Activated CD4-positive, alpha-beta T cell treated with anti-CD3 and anti-CD28 coated beads for 48 hours (primary cell): ENCODE results near the gene LARGE1.

Source experiments
- DNase-seq: peaks from one replicate; pipeline ENCODE4 v3.0.0-alpha.2; 2020

The LARGE1 gene

GRCh38 chr22:33329398-33329797, 590.9 kb downstream of the LARGE1 start:
- no peak for DNase-seq

- peak; percentile 15 for DNase-seq
Measured at GRCh38 chr22:33328789-33329296, 591.4 kb downstream of the LARGE1 start.

- DNase-seq, result no peak
Measured at GRCh38 chr22:33327348-33327860, 592.9 kb downstream of the LARGE1 start.

- no peak for DNase-seq
Measured at GRCh38 chr22:33326540-33327295, 593.6 kb downstream of the LARGE1 start.

GRCh38 chr22:33325232-33326004, 594.9 kb downstream of the LARGE1 start:
- DNase-seq, result no peak

- DNase-seq, result no peak
Measured at GRCh38 chr22:33324228-33324627, 596.0 kb downstream of the LARGE1 start.

- no peak for DNase-seq
Measured at GRCh38 chr22:33321466-33321865, 598.8 kb downstream of the LARGE1 start.

GRCh38 chr22:33315954-33316353, 604.3 kb downstream of the LARGE1 start:
- DNase-seq, result no peak

- DNase-seq, result no peak
Measured at GRCh38 chr22:33315117-33315516, 605.2 kb downstream of the LARGE1 start.

- DNase-seq, result no peak
Measured at GRCh38 chr22:33314316-33314715, 606.0 kb downstream of the LARGE1 start.

- DNase-seq, result no peak
Measured at GRCh38 chr22:33303099-33303498, 617.2 kb downstream of the LARGE1 start.

- no peak for DNase-seq
Measured at GRCh38 chr22:33302549-33302948, 617.7 kb downstream of the LARGE1 start.

GRCh38 chr22:33302049-33302545, 618.2 kb downstream of the LARGE1 start:
- peak; percentile 80 for DNase-seq

GRCh38 chr22:33300165-33300564, 620.1 kb downstream of the LARGE1 start:
- no peak for DNase-seq

GRCh38 chr22:33299245-33299956, 620.9 kb downstream of the LARGE1 start:
- DNase-seq, result no peak

- DNase-seq, result no peak
Measured at GRCh38 chr22:33296941-33297340, 623.3 kb downstream of the LARGE1 start.

GRCh38 chr22:33288078-33288477, 632.2 kb downstream of the LARGE1 start:
- no peak for DNase-seq

- DNase-seq, result no peak
Measured at GRCh38 chr22:33275073-33275443, 645.2 kb downstream of the LARGE1 start.

GRCh38 chr22:33274214-33275072, 645.8 kb downstream of the LARGE1 start:
- DNase-seq, result peak; percentile 51

- no peak for DNase-seq
Measured at GRCh38 chr22:33272871-33273270, 647.4 kb downstream of the LARGE1 start.

GRCh38 chr22:33272180-33272579, 648.1 kb downstream of the LARGE1 start:
- no peak for DNase-seq
